K562 (cell line): ENCODE results near the gene RSPH6A. TPM values are rescaled to one million over a fixed set of nuclear protein-coding genes. Genes with fewer than 3 reads are reported as not detected.

Experiments used
- GATAD2B ChIP-seq: fragments of 450-650 bp; IDR thresholded peaks from 2 replicates; pipeline ENCODE4 v1.6.1; 2017; ENCODE audit warnings: mild to moderate bottlenecking, borderline replicate concordance
- KAT7 ChIP-seq: sonication (generic); formaldehyde crosslinking; IDR thresholded peaks from 2 replicates; pipeline ENCODE4 v1.8.0; 2022; ENCODE audit warnings: missing genetic modification reagents, mild to moderate bottlenecking, borderline replicate concordance
- ZNF282 ChIP-seq: sonication (generic); formaldehyde crosslinking; IDR thresholded peaks from 2 replicates; pipeline ENCODE4 v1.8.1; 2023; ENCODE audit warnings: missing genetic modification reagents
- polyA plus RNA-seq, 8 experiments: library from polyadenylated mRNA; depleted of rRNA in 4 of 8; stranded (reverse) in 5 of 8; unstranded in 3 of 8; fragments of >200 nt; fragmentation: Nextera tagmentation in 2 of 8; fragmentation: Illumina TruSeq in 1 of 8; extraction: Ambion mirVana in 2 of 8; extraction: Trizol in 1 of 8; gene quantifications; 2 replicates each; pipeline versions ENCODE4 v1.2.1 to v1.2.3, GENCODE V29; 2011 to 2014; ENCODE audit warnings: inconsistent platforms in 1 of 8, missing spikeins in 1 of 8
- total RNA-seq, 7 experiments: library from RNA; depleted of rRNA in 6 of 7; stranded (reverse); fragments of >200 nt in 6 of 7; fragmentation: Illumina TruSeq in 2 of 7; extraction: Trizol in 2 of 7; gene quantifications; 2 replicates each; pipeline versions ENCODE4 v1.2.1 to v1.2.3, GENCODE V29; 2011 to 2021; ENCODE audit warnings: low replicate concordance in 1 of 7
- TF ChIP-seq, protein P1 (sequence below), 2 experiments: fragments of 450-650 bp; IDR thresholded peaks; 2 replicates each; pipeline ENCODE4 v1.6.1; 2018; ENCODE audit warnings: mild to moderate bottlenecking in 2 of 2, low read depth in 1 of 2; ENCODE audit not compliant: partially characterized antibody in 2 of 2
- TF ChIP-seq, protein P2 (sequence below): fragments of 200-800 bp; sonication (Bioruptor generic); IDR thresholded peaks from 2 replicates; pipeline ENCODE4 v1.6.1; 2017; ENCODE audit warnings: missing genetic modification characterization, missing compliant biosample characterization
- TF ChIP-seq, protein P3 (sequence below): sonication (generic); formaldehyde crosslinking; IDR thresholded peaks from 2 replicates; pipeline ENCODE4 v1.8.0; 2022; ENCODE audit warnings: mild to moderate bottlenecking, missing genetic modification reagents
- TF ChIP-seq, protein P4 (sequence below): fragments of 250-450 bp; sonication (Bioruptor Pico); IDR thresholded peaks from 2 replicates; pipeline ENCODE4 v1.5.1; 2021; ENCODE audit warnings: mild to moderate bottlenecking
- TF ChIP-seq, protein P5 (sequence below): sonication (generic); formaldehyde crosslinking; IDR thresholded peaks from 2 replicates; pipeline ENCODE4 v1.8.0; 2022; ENCODE audit warnings: mild to moderate bottlenecking, low read depth, missing genetic modification reagents
- TF ChIP-seq, protein P6 (sequence below): fragments of 450-650 bp; IDR thresholded peaks from 2 replicates; pipeline ENCODE4 v1.6.1; 2017; ENCODE audit warnings: mild to moderate bottlenecking, moderate library complexity
- TF ChIP-seq, protein P7 (sequence below): fragments of 450-650 bp; IDR thresholded peaks from 2 replicates; pipeline ENCODE4 v1.6.1; 2018; ENCODE audit not compliant: partially characterized antibody

Gene RSPH6A
- total and polyA plus RNA-seq, 9 of the 15 experiments (the other 6 are each of a cell fraction or from before 2014, with no cell fraction given), result 0.03 to 0.15 (median 0.07) TPM; not detected in 5

DNA sequence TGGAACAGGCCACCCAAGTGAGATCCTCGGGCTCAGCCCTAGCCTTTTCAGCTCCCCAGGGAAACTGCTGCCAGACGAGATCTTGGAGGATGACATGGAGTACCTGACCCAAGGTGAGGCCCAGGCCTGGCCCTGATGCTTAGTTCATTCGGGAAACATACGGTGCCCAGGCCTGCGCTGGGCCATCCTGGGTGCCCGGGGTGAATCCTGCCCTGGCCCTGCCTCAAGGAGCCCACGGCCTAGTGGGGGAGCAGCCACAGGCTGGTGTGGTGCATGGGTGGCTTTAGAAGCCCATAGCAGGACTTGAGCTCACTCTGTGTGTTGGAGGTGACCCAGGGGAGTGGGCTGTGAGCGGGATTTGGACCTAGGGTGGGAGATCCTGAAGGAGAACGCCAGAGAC is 56.2 kb downstream of the RSPH6A start (continued):
- TF ChIP-seq, protein P1, sequence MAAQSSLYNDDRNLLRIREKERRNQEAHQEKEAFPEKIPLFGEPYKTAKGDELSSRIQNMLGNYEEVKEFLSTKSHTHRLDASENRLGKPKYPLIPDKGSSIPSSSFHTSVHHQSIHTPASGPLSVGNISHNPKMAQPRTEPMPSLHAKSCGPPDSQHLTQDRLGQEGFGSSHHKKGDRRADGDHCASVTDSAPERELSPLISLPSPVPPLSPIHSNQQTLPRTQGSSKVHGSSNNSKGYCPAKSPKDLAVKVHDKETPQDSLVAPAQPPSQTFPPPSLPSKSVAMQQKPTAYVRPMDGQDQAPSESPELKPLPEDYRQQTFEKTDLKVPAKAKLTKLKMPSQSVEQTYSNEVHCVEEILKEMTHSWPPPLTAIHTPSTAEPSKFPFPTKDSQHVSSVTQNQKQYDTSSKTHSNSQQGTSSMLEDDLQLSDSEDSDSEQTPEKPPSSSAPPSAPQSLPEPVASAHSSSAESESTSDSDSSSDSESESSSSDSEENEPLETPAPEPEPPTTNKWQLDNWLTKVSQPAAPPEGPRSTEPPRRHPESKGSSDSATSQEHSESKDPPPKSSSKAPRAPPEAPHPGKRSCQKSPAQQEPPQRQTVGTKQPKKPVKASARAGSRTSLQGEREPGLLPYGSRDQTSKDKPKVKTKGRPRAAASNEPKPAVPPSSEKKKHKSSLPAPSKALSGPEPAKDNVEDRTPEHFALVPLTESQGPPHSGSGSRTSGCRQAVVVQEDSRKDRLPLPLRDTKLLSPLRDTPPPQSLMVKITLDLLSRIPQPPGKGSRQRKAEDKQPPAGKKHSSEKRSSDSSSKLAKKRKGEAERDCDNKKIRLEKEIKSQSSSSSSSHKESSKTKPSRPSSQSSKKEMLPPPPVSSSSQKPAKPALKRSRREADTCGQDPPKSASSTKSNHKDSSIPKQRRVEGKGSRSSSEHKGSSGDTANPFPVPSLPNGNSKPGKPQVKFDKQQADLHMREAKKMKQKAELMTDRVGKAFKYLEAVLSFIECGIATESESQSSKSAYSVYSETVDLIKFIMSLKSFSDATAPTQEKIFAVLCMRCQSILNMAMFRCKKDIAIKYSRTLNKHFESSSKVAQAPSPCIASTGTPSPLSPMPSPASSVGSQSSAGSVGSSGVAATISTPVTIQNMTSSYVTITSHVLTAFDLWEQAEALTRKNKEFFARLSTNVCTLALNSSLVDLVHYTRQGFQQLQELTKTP (IDR thresholded peaks at IDR 0.05; ENCODE audit: low read depth in 1 of 2, partially characterized antibody in 2 of 2), result no peak
- TF ChIP-seq, protein P2, sequence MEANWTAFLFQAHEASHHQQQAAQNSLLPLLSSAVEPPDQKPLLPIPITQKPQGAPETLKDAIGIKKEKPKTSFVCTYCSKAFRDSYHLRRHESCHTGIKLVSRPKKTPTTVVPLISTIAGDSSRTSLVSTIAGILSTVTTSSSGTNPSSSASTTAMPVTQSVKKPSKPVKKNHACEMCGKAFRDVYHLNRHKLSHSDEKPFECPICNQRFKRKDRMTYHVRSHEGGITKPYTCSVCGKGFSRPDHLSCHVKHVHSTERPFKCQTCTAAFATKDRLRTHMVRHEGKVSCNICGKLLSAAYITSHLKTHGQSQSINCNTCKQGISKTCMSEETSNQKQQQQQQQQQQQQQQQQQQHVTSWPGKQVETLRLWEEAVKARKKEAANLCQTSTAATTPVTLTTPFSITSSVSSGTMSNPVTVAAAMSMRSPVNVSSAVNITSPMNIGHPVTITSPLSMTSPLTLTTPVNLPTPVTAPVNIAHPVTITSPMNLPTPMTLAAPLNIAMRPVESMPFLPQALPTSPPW, result no peak
- TF ChIP-seq, protein P3, sequence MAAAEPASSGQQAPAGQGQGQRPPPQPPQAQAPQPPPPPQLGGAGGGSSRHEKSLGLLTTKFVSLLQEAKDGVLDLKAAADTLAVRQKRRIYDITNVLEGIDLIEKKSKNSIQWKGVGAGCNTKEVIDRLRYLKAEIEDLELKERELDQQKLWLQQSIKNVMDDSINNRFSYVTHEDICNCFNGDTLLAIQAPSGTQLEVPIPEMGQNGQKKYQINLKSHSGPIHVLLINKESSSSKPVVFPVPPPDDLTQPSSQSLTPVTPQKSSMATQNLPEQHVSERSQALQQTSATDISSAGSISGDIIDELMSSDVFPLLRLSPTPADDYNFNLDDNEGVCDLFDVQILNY, result no peak
- TF ChIP-seq, protein P4, sequence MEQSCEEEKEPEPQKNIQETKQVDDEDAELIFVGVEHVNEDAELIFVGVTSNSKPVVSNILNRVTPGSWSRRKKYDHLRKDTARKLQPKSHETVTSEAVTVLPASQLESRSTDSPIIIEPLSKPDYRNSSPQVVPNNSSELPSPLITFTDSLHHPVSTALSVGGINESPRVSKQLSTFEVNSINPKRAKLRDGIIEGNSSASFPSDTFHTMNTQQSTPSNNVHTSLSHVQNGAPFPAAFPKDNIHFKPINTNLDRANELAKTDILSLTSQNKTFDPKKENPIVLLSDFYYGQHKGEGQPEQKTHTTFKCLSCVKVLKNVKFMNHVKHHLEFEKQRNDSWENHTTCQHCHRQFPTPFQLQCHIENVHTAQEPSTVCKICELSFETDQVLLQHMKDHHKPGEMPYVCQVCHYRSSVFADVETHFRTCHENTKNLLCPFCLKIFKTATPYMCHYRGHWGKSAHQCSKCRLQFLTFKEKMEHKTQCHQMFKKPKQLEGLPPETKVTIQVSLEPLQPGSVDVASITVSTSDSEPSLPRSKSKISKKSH (CRISPR knock-in tag), result no peak
- TF ChIP-seq ZNF282, result no peak
- TF ChIP-seq, protein P5, sequence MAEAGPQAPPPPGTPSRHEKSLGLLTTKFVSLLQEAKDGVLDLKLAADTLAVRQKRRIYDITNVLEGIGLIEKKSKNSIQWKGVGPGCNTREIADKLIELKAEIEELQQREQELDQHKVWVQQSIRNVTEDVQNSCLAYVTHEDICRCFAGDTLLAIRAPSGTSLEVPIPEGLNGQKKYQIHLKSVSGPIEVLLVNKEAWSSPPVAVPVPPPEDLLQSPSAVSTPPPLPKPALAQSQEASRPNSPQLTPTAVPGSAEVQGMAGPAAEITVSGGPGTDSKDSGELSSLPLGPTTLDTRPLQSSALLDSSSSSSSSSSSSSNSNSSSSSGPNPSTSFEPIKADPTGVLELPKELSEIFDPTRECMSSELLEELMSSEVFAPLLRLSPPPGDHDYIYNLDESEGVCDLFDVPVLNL (CRISPR knock-in tag), result no peak
- no peak for TF ChIP-seq KAT7 (CRISPR knock-in tag)
- TF ChIP-seq, protein P6, sequence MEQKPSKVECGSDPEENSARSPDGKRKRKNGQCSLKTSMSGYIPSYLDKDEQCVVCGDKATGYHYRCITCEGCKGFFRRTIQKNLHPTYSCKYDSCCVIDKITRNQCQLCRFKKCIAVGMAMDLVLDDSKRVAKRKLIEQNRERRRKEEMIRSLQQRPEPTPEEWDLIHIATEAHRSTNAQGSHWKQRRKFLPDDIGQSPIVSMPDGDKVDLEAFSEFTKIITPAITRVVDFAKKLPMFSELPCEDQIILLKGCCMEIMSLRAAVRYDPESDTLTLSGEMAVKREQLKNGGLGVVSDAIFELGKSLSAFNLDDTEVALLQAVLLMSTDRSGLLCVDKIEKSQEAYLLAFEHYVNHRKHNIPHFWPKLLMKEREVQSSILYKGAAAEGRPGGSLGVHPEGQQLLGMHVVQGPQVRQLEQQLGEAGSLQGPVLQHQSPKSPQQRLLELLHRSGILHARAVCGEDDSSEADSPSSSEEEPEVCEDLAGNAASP, result no peak
- TF ChIP-seq, protein P7, sequence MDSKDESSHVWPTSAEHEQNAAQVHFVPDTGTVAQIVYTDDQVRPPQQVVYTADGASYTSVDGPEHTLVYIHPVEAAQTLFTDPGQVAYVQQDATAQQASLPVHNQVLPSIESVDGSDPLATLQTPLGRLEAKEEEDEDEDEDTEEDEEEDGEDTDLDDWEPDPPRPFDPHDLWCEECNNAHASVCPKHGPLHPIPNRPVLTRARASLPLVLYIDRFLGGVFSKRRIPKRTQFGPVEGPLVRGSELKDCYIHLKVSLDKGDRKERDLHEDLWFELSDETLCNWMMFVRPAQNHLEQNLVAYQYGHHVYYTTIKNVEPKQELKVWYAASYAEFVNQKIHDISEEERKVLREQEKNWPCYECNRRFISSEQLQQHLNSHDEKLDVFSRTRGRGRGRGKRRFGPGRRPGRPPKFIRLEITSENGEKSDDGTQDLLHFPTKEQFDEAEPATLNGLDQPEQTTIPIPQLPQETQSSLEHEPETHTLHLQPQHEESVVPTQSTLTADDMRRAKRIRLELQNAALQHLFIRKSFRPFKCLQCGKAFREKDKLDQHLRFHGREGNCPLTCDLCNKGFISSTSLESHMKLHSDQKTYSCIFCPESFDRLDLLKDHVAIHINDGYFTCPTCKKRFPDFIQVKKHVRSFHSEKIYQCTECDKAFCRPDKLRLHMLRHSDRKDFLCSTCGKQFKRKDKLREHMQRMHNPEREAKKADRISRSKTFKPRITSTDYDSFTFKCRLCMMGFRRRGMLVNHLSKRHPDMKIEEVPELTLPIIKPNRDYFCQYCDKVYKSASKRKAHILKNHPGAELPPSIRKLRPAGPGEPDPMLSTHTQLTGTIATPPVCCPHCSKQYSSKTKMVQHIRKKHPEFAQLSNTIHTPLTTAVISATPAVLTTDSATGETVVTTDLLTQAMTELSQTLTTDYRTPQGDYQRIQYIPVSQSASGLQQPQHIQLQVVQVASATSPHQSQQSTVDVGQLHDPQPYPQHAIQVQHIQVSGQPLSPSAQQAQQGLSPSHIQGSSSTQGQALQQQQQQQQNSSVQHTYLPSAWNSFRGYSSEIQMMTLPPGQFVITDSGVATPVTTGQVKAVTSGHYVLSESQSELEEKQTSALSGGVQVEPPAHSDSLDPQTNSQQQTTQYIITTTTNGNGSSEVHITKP, result no peak
- no peak for TF ChIP-seq GATAD2B
